Transverse colon (tissue), 4 donors: ENCODE data around the gene SOBP. TPM values are rescaled to one million over a fixed set of nuclear protein-coding genes. Genes with fewer than 3 reads are reported as not detected.

Experiments
- DNase-seq: peaks from one replicate; pipeline ENCODE4 v3.0.0-alpha.2; 2019
- H3K27ac ChIP-seq, 4 donors: fragments of 200-600 bp; sonication (generic); 2 replicates each; pipeline ENCODE4 v1.5.1; 2016 to 2018; ENCODE audit warnings: inconsistent platforms in 4 of 4
- H3K27me3 ChIP-seq: fragments of 200-600 bp; sonication (generic); 2 replicates; pipeline ENCODE4 v1.5.1; 2017; ENCODE audit warnings: inconsistent platforms
- H3K36me3 ChIP-seq, 4 donors: fragments of 200-600 bp; sonication (generic); 2 replicates each; pipeline ENCODE4 v1.5.1; 2017 to 2019; ENCODE audit warnings: inconsistent platforms in 4 of 4
- H3K4me1 ChIP-seq, 4 donors: fragments of 200-600 bp; sonication (generic); 2 replicates each; pipeline ENCODE4 v1.5.1; 2017 to 2020; ENCODE audit warnings: inconsistent platforms in 4 of 4
- H3K4me3 ChIP-seq, 4 donors: fragments of 200-600 bp; sonication (generic); 1 replicate in 1 of 4; 2 replicates in 3 of 4; pipeline versions ENCODE4 v1.5.1 to v1.6.1; 2017 to 2019; ENCODE audit warnings: inconsistent platforms in 4 of 4
- H3K9me3 ChIP-seq, 2 donors: fragments of 200-600 bp; sonication (generic); 2 replicates each; pipeline ENCODE4 v1.5.1; 2017 to 2019; ENCODE audit warnings: inconsistent platforms in 2 of 2
- CTCF ChIP-seq, 5 experiments: fragments of 200-600 bp in 3 of 5; fragments of 450-650 bp in 2 of 5; sonication (generic) in 3 of 5; IDR thresholded peaks; 1 replicate in 2 of 5; 2 replicates in 3 of 5; pipeline ENCODE4 v1.5.1; 2016 to 2017; ENCODE audit warnings: antibody characterized with exemption in 5 of 5, inconsistent platforms in 3 of 5, mild to moderate bottlenecking in 2 of 5, moderate library complexity in 1 of 5
- EP300 ChIP-seq: sonication (generic); formaldehyde crosslinking; IDR thresholded peaks from one replicate; pipeline ENCODE4 v1.6.1; 2017; ENCODE audit warnings: antibody characterized with exemption, low read depth
- POLR2A ChIP-seq: fragments of 450-650 bp; IDR thresholded peaks from one replicate; pipeline ENCODE4 v1.6.1; 2016; ENCODE audit warnings: antibody characterized with exemption, mild to moderate bottlenecking, moderate library complexity
- POLR2AphosphoS5 ChIP-seq, 3 donors: sonication (generic); formaldehyde crosslinking; IDR thresholded peaks; one replicate each; pipeline ENCODE4 v1.6.1; 2016; ENCODE audit warnings: antibody characterized with exemption in 3 of 3
- WGBS, 2 donors: methylation state at CpG; one replicate each; pipeline ENCODE4 v1.1.5; 2018; ENCODE audit warnings: low coverage in 1 of 2; 5-methylcytosine and 5-hydroxymethylcytosine counted together
- in situ Hi-C, 4 donors: fragments of 200-750 bp; cut with MboI; loops; one replicate each; pipeline versions ENCODE4 v1.15.0 to v1.15.1; 2017; ENCODE audit warnings: low sequenced_read_pairs in 3 of 4, low pct_ligation_motif_present in 1 of 4, low pct_unique_long_range_greater_than_20kb in 1 of 4
- intact Hi-C: fragments of 100-400 bp; cut with DNase I; formaldehyde crosslinking; loops from one replicate; pipeline ENCODE4 v1.15.1; 2023; ENCODE audit warnings: low total_unique reads
- total RNA-seq, 4 donors: library from RNA; depleted of rRNA; stranded (reverse); fragments of >200 nt; gene quantifications; one replicate each; pipeline ENCODE4 v1.1.0, GENCODE V29; 2016

The SOBP gene
- total RNA-seq, 4 donors from 2014 or later: 2.6 to 15.9 (median 4.6) TPM

DNA sequence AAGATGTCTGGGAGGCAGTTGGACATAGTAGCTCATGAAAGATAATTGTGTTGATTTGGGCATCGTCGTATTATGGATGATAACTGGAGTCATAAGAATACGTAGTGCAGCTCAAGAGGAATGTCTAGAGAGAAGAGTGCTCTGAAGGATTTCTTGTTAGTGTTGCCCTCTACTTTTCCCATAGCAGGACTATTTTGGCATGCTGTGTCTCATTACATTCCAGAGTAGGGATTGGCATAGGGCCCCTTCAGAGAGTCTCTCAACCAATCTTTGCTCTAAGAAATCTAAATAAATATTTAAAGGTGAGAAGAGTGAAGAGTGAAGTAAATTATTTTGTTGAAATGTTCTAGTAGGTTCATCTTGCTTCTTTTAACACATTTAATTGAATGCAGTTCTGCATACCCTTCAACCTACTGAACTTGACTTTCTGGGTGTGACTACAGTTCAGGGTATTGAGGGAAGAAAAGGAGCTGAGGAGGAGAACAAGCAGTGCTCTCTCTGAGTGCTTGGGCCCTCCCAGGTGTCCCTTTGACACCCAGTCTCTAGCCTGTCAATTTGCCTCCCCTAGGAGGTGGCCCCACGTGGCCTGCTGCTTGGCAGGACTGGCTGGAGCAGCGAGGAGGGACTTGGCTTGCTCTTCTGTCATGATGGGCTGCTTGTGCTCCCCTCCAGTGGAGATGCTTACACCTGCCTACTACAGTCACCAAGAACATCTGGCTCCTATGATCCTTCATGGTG, 33.3 kb downstream of the SOBP start:
- intact Hi-C loops: no loop called here
- WGBS, 2 donors: 75 to 97% methylated on average over 3 to 5 of the region's 5 CpGs
- H3K27ac ChIP-seq: no peak overlapping the region
- no peak for DNase-seq
- TF ChIP-seq POLR2AphosphoS5 (IDR thresholded peaks at IDR 0.05) (no peak), CTCF (IDR thresholded peaks at IDR 0.05) (no peak), EP300 (no peak), POLR2A (no peak)
- H3K27me3 ChIP-seq: no peaks in the 10 kb centered on the region
- H3K9me3 ChIP-seq: no peaks in the 10 kb centered on the region
- H3K4me3 ChIP-seq: no peak overlapping the region
- in situ Hi-C loops: no loop called here
- H3K4me1 ChIP-seq: no peaks in the 10 kb centered on the region
- no peaks in the 10 kb centered on the region for H3K36me3 ChIP-seq

- intact Hi-C loops: no loop called here
- in situ Hi-C loops: no loop called here
- Histone ChIP-seq H3K27ac (no peak overlapping the region), H3K9me3 (no peaks in the 10 kb centered on the region), H3K4me3 (no peak overlapping the region), H3K27me3 (no peaks in the 10 kb centered on the region), H3K36me3 (no peaks in the 10 kb centered on the region), H3K4me1 (no peaks in the 10 kb centered on the region)
- 93% methylated on average over 2 of the region's 2 CpGs; no CpG with 5 or more reads in 1 of the 2 donors for WGBS, 2 donors
- TF ChIP-seq POLR2A (no peak), POLR2AphosphoS5 (IDR thresholded peaks at IDR 0.05) (no peak), EP300 (no peak), CTCF (IDR thresholded peaks at IDR 0.05) (no peak)
- DNase-seq: no peak
These were observed 33.9 kb downstream of the SOBP start for GRCh38 chr6:107523794-107524193.

- no peak for TF ChIP-seq CTCF (IDR thresholded peaks at IDR 0.05)
- no peak for TF ChIP-seq POLR2A
- no peak for TF ChIP-seq EP300
- no peak for TF ChIP-seq POLR2AphosphoS5 (IDR thresholded peaks at IDR 0.05)
- in situ Hi-C loops: no loop called here
- H3K4me3 ChIP-seq: no peak overlapping the region
- no peaks in the 10 kb centered on the region for H3K4me1 ChIP-seq
- DNase-seq: no peak
- intact Hi-C loops: no loop called here
- WGBS, 2 donors: 83% methylated on average over 3 of the region's 3 CpGs; no CpG with 5 or more reads in 1 of the 2 donors
- no peaks in the 10 kb centered on the region for H3K36me3 ChIP-seq
- no peaks in the 10 kb centered on the region for H3K9me3 ChIP-seq
- H3K27ac ChIP-seq: no peak overlapping the region
- no peaks in the 10 kb centered on the region for H3K27me3 ChIP-seq
These were observed 34.7 kb downstream of the SOBP start for GRCh38 chr6:107524626-107525025.

DNA sequence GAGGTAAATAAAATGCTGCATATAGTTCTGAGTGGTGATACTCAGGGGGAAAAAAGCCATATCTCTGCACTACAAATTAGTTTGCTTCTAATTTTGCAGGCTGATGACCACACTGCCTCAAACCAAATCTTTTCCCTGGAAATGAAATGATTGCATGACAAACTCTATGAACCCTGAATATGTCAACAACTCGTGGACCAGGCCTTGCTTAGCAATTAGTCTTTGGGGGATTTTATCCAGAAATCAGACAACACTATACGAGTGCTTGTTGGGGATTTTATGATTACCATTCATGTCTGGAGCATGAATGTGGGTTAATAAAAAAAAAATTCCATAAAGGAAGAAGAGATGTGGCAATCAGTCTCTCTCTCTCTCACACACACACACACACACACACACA, 42.0 kb downstream of the SOBP start:
- H3K36me3 ChIP-seq: no peaks in the 10 kb centered on the region
- H3K9me3 ChIP-seq: no peaks in the 10 kb centered on the region
- no peak for DNase-seq
- intact Hi-C loops (no loop called here), in situ Hi-C loops (no loop called here)
- TF ChIP-seq EP300 (no peak), POLR2AphosphoS5 (IDR thresholded peaks at IDR 0.05) (no peak), POLR2A (no peak), CTCF (IDR thresholded peaks at IDR 0.05) (no peak)
- no peak overlapping the region for H3K4me3 ChIP-seq
- WGBS, 2 donors: 60% methylated on average over 2 of the region's 2 CpGs; no CpG with 5 or more reads in 1 of the 2 donors
- H3K27ac ChIP-seq: no peak overlapping the region
- no peaks in the 10 kb centered on the region for H3K27me3 ChIP-seq
- H3K4me1 ChIP-seq: peaks cover 0 to 4% (median 0%) of the 10 kb centered on the region in 4 donors
